ENCODE measurements around the gene LCN12. TPM values are rescaled to one million over a fixed set of nuclear protein-coding genes. Genes with fewer than 3 reads are reported as not detected.

LCN12 gene
- total and polyA plus RNA-seq, 11 donors, result 0.46 to 23.7 (median 4.2) TPM

DNA sequence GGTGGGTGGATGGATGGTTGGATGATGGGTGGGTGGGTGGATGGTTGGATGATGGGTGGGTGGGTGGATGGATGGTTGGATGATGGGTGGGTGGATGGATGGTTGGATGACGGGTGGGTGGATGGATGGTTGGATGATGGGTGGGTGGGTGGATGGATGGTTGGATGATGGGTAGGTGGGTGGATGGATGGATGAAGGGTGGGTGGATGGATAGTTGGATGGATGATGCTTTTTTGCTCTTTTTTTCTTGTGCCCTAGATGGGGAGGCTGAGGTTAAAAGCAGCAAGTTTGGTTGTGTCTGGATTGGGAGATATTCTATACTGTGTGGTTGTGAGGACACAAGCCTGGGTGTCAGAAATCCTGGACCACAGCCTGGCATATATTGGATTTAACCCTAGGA is 5.4 kb downstream of the LCN12 start:
- Histone ChIP-seq H3K4me1 (peaks cover 0 to 18% (median 12%) of the 10 kb centered on the region in 12 donors), H3K27me3 (no peaks in the 10 kb centered on the region), H3K4me3 (no peak overlapping the region), H3K9me3 (no peaks in the 10 kb centered on the region), H3K36me3 (no peaks in the 10 kb centered on the region), H3K27ac (no peak overlapping the region)
- DNase-seq, result no peak
- 87 to 98% (median 93%) methylated on average over 1 of the region's 1 CpG for WGBS, 4 donors
- intact Hi-C loops (cut with DNase I), result no loop called here
- ATAC-seq, result no peak
- TF ChIP-seq POLR2A (IDR thresholded peaks at IDR 0.05), result no peak
- TF ChIP-seq, protein P1, sequence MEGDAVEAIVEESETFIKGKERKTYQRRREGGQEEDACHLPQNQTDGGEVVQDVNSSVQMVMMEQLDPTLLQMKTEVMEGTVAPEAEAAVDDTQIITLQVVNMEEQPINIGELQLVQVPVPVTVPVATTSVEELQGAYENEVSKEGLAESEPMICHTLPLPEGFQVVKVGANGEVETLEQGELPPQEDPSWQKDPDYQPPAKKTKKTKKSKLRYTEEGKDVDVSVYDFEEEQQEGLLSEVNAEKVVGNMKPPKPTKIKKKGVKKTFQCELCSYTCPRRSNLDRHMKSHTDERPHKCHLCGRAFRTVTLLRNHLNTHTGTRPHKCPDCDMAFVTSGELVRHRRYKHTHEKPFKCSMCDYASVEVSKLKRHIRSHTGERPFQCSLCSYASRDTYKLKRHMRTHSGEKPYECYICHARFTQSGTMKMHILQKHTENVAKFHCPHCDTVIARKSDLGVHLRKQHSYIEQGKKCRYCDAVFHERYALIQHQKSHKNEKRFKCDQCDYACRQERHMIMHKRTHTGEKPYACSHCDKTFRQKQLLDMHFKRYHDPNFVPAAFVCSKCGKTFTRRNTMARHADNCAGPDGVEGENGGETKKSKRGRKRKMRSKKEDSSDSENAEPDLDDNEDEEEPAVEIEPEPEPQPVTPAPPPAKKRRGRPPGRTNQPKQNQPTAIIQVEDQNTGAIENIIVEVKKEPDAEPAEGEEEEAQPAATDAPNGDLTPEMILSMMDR (IDR thresholded peaks at IDR 0.05), result no peak

DNA sequence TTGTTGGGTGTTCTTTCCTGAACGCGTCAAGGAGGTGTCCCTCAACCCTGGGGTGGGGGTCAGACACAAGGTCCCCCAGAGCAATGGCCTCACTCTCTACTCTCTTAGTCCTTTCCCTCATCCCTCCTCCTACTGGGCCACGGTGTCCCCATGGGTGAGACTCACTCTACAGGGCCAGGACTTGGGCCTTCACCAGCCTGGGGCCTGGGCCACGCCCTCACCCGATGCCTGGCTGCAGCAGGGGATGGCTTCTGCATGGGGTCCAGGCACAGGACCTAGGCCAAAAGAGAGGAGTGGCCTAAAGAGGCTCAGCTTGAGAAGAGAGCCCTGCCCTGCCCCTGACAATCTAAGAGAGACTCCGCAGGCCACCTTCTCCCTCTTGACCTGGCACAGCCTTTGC is 5.8 kb downstream of the LCN12 start:
- peaks cover 0 to 17% (median 12%) of the 10 kb centered on the region in 12 donors for H3K4me1 ChIP-seq
- intact Hi-C loops (cut with DNase I), result no loop called here
- no peak for TF ChIP-seq POLR2A (IDR thresholded peaks at IDR 0.05)
- TF ChIP-seq, protein P1 (IDR thresholded peaks at IDR 0.05), result no peak
- H3K27ac ChIP-seq, result no peak overlapping the region
- no peaks in the 10 kb centered on the region for H3K9me3 ChIP-seq
- DNase-seq, result peak in 1 of 5 donors; percentile 25
- no peaks in the 10 kb centered on the region for H3K36me3 ChIP-seq
- 85 to 94% (median 92%) methylated on average over 5 to 6 of the region's 6 CpGs for WGBS, 4 donors
- no peaks in the 10 kb centered on the region for H3K27me3 ChIP-seq
- H3K4me3 ChIP-seq, result no peak overlapping the region
- no peak for ATAC-seq

DNA sequence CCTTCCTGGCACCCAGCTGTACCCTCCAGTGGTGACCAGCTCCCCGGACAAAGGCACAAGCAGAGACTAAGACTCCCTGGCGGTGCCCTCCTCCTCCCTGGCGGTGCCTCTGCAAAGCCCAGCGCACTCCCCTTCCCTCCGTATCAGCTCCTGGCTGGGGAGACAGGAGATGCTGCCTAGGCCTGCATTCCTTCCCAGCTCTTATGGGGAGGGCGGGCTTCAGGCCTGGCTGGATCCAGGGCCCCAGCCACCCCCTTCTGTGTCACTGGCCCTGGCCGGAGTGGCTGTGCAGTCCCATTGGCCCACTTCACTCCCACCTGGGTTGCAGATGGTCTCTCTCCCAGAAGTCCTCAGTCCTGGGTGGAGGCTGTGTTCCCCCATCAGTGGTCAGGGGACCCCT is 6.4 kb downstream of the LCN12 start:
- Histone ChIP-seq H3K27ac (no peak overlapping the region), H3K27me3 (no peaks in the 10 kb centered on the region), H3K9me3 (no peaks in the 10 kb centered on the region), H3K4me3 (no peak overlapping the region), H3K4me1 (peaks cover 0 to 23% (median 12%) of the 10 kb centered on the region in 12 donors), H3K36me3 (no peaks in the 10 kb centered on the region)
- WGBS, 4 donors, result 93 to 100% (median 95%) methylated on average over 1 to 7 of the region's 7 CpGs; no CpG with 5 or more reads in 1 of the 4 donors
- intact Hi-C loops (cut with DNase I), result no loop called here
- DNase-seq (no peak), ATAC-seq (no peak)
- no peak for TF ChIP-seq POLR2A (IDR thresholded peaks at IDR 0.05)
- TF ChIP-seq, protein P1 (IDR thresholded peaks at IDR 0.05), result no peak

GRCh38 chr9:136958898-136959850 is 7.1 kb downstream of the LCN12 start:
- 89 to 94% (median 90%) methylated on average over 17 to 28 of the region's 28 CpGs for WGBS, 4 donors
- ATAC-seq (no peak), DNase-seq (peak in 1 of 5 donors; percentile 15)
- no peak for TF ChIP-seq POLR2A (IDR thresholded peaks at IDR 0.05)
- TF ChIP-seq, protein P1 (IDR thresholded peaks at IDR 0.05), result no peak
- no peaks in the 10 kb centered on the region for H3K36me3 ChIP-seq
- H3K4me3 ChIP-seq, result no peak overlapping the region
- intact Hi-C loops (cut with DNase I), result no loop called here
- H3K27ac ChIP-seq, result peak overlapping the region in 1 of 12 donors; percentile 60
- no peaks in the 10 kb centered on the region for H3K9me3 ChIP-seq
- H3K27me3 ChIP-seq, result no peaks in the 10 kb centered on the region
- peaks cover 0 to 29% (median 14%) of the 10 kb centered on the region in 12 donors for H3K4me1 ChIP-seq

Data from heart left ventricle (tissue), 16 donors.